Middle frontal gyrus (tissue), 1 donor: ENCODE results near the gene TAS2R41.
A peak's percentile ranks its signal among the peaks of the same experiment; 100 is the strongest.
"Not testable (repeated sequence)": the region's sequence is repeated elsewhere in the genome, so short reads cannot be mapped to it uniquely, and the experiment has no call there.

ENCODE experiments used
- DNase-seq: peaks from one replicate; pipeline ENCODE4 v3.0.0-alpha.2; 2015; ENCODE audit warnings: low spot score; ENCODE audit errors: extremely low spot score

The TAS2R41 gene

GRCh38 chr7:143516981-143517380, 39.3 kb downstream of the TAS2R41 start:
- DNase-seq, result no peak

- DNase-seq, result no peak
Measured at GRCh38 chr7:143518521-143518920, 40.8 kb downstream of the TAS2R41 start.

- DNase-seq, result peak; percentile 74
Measured at GRCh38 chr7:143518941-143519340, 41.3 kb downstream of the TAS2R41 start.

GRCh38 chr7:143519411-143520131, 41.9 kb downstream of the TAS2R41 start:
- DNase-seq, result no peak

- not testable (repeated sequence) for DNase-seq
Measured at GRCh38 chr7:143522309-143522916, 44.7 kb downstream of the TAS2R41 start.
